Suprapubic skin (tissue), 3 donors: ENCODE measurements around the gene USP32.
"Not testable (repeated sequence)": the region's sequence is repeated elsewhere in the genome, so short reads cannot be mapped to it uniquely, and the experiment has no call there.

ENCODE experiments used
- POLR2A ChIP-seq, 2 donors: fragments of 450-650 bp; IDR thresholded peaks; one replicate each; pipeline ENCODE4 v1.6.1; 2017; ENCODE audit warnings: antibody characterized with exemption in 2 of 2, mild to moderate bottlenecking in 2 of 2, moderate library complexity in 2 of 2
- TF ChIP-seq, protein P1 (sequence below), 2 donors: fragments of 200-600 bp in 1 of 2; fragments of 450-650 bp in 1 of 2; sonication (generic) in 1 of 2; IDR thresholded peaks; one replicate each; pipeline ENCODE4 v1.5.1; 2016 to 2019; ENCODE audit warnings: antibody characterized with exemption in 2 of 2, mild to moderate bottlenecking in 1 of 2, moderate library complexity in 1 of 2

DNA sequence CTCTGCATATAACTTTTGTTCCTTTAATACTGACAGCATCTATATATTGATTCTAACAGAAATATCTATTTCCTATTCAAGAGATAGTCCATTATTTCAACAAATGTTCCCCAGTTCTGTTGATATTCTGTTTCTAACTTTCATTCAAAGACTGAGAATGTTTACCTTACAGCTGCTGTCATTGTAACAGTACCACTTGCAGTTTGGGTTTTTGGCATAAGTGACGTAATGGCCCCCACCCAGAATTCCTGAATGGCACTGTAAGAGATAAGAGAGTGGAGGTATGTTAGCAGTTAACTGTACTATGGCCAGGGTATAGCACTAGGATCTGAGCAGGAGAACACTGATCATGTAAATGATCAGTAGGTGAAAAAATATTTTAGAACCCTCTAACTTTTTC, 211.6 kb downstream of the USP32 start:
- TF ChIP-seq POLR2A (IDR thresholded peaks at IDR 0.05) = not testable (repeated sequence)
- TF ChIP-seq, protein P1, sequence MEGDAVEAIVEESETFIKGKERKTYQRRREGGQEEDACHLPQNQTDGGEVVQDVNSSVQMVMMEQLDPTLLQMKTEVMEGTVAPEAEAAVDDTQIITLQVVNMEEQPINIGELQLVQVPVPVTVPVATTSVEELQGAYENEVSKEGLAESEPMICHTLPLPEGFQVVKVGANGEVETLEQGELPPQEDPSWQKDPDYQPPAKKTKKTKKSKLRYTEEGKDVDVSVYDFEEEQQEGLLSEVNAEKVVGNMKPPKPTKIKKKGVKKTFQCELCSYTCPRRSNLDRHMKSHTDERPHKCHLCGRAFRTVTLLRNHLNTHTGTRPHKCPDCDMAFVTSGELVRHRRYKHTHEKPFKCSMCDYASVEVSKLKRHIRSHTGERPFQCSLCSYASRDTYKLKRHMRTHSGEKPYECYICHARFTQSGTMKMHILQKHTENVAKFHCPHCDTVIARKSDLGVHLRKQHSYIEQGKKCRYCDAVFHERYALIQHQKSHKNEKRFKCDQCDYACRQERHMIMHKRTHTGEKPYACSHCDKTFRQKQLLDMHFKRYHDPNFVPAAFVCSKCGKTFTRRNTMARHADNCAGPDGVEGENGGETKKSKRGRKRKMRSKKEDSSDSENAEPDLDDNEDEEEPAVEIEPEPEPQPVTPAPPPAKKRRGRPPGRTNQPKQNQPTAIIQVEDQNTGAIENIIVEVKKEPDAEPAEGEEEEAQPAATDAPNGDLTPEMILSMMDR (IDR thresholded peaks at IDR 0.05) = not testable (repeated sequence)
